Lower lobe of right lung (tissue), 2 donors: ENCODE measurements around the gene YIF1B. TPM values are rescaled to one million over a fixed set of nuclear protein-coding genes. Genes with fewer than 3 reads are reported as not detected.
"Not testable (repeated sequence)": the region's sequence is repeated elsewhere in the genome, so short reads cannot be mapped to it uniquely, and the experiment has no call there.

Experiments
- ATAC-seq, 2 donors: fragments of 200-7000 bp; cut with Tn5 transposase; one replicate each; pipeline ENCODE4 v1.9.1; 2020 to 2022; ENCODE audit warnings: mild to moderate bottlenecking in 2 of 2, moderate library complexity in 2 of 2
- DNase-seq: peaks from one replicate; pipeline ENCODE4 v3.0.0-alpha.2; 2020
- H3K27ac ChIP-seq: fragments of 200-600 bp; one replicate; pipeline ENCODE4 v1.8.0; 2022
- H3K27me3 ChIP-seq: fragments of 200-600 bp; one replicate; pipeline ENCODE4 v1.8.0; 2022; ENCODE audit warnings: low read depth
- H3K36me3 ChIP-seq: fragments of 200-600 bp; one replicate; pipeline ENCODE4 v1.8.0; 2022; ENCODE audit warnings: mild to moderate bottlenecking
- H3K4me1 ChIP-seq: fragments of 200-600 bp; one replicate; pipeline ENCODE4 v1.8.0; 2022
- H3K4me3 ChIP-seq: fragments of 200-600 bp; one replicate; pipeline ENCODE4 v1.8.0; 2022; ENCODE audit warnings: mild to moderate bottlenecking
- H3K9me3 ChIP-seq: fragments of 200-600 bp; one replicate; pipeline ENCODE4 v1.8.0; 2022
- intact Hi-C: fragments of 100-400 bp; cut with DNase I; formaldehyde crosslinking; loops from one replicate; pipeline ENCODE4 v1.11.0; 2022
- total RNA-seq: library from RNA; stranded (reverse); fragmentation: NEBNext Ultra II Directional; extraction: Animal tissue kit (Norgen Biotek cat#: 25700); gene quantifications from one replicate; pipeline ENCODE4 v1.2.1, GENCODE V29; 2021
- TF ChIP-seq, protein P1 (sequence below): fragments of 200-600 bp; IDR thresholded peaks from one replicate; pipeline ENCODE4 v1.8.0; 2022; ENCODE audit warnings: antibody characterized with exemption, mild to moderate bottlenecking
- donor health status: DM: no; HTN: yes; CAD: no; lungs with severe emphysema.

The YIF1B gene
- total RNA-seq, 1 donor from 2014 or later, result 38.9 TPM

DNA sequence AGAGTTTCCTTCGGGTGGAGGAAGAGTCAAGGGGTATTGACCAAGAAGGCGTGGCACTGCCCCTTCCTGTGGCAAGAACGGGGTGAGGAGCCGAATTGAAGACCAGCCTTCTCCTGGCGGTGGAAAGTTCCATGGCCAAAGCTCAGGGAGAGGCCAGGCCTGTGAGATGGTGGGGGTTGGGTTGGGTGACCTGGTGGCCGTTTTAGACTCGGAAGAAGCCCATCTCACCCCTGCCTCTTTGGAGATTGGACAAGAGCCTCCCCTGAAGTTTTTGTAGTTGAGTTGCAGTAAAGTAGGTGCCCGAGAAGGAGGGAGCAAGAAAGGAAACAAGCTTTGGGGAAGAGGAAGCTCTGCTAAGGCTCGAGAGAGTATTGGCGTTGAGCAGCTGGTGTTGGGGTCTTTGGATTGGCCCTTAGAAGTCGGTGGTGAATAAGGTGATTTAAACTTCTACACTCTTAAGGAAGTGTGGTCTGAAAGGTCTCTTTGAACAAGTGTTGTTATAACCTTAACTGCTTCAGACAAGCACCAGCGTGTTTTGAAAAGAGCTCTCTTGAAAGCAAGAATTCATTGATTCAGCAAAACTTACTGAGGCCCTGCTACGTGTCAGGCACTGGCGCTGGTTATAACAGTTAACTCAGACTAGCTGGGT, 50.4 kb downstream of the YIF1B start:
- peak overlapping the region; percentile 93 for H3K27ac ChIP-seq
- peak; percentile 73 for DNase-seq

DNA sequence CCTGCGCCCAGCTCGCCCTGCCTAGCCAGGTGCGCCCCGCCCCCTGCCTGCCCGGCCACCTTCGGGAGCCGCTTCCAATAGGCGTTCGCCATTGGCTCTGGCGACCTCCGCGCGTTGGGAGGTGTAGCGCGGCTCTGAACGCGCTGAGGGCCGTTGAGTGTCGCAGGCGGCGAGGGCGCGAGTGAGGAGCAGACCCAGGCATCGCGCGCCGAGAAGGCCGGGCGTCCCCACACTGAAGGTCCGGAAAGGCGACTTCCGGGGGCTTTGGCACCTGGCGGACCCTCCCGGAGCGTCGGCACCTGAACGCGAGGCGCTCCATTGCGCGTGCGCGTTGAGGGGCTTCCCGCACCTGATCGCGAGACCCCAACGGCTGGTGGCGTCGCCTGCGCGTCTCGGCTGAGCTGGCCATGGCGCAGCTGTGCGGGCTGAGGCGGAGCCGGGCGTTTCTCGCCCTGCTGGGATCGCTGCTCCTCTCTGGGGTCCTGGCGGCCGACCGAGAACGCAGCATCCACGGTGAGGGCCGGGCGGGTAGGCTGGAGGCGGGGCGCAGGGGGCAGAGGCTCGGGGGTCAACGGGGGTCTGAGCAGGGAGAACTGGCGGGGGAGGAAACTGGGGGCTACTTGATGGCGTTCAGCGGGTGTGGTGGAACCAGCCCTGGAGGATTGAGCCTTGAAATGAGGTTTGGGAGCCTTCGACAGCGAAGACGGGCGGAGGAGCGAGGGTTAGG, 51.1 kb downstream of the YIF1B start, which contains the start of gene SPINT2:
TSS of gene SPINT2 (plus strand) at position 88 of the 727 bp plus-strand sequence. CDS start at position 408, 320 bp downstream.
- ATAC-seq (peak; percentile 29 to 42), DNase-seq (peak; percentile 94)
- Histone ChIP-seq H3K9me3 (no peaks in the 10 kb centered on the region), H3K4me3 (peak within 1 kb of the TSS; percentile 76), H3K27me3 (no peaks in the 10 kb centered on the region), H3K4me1 (peaks cover 33% of the 10 kb centered on the region), H3K36me3 (no peaks in the 10 kb centered on the region), H3K27ac (peak within 1 kb of the TSS; percentile 93)
- intact Hi-C loops, result no loop called here
- TF ChIP-seq, protein P1, sequence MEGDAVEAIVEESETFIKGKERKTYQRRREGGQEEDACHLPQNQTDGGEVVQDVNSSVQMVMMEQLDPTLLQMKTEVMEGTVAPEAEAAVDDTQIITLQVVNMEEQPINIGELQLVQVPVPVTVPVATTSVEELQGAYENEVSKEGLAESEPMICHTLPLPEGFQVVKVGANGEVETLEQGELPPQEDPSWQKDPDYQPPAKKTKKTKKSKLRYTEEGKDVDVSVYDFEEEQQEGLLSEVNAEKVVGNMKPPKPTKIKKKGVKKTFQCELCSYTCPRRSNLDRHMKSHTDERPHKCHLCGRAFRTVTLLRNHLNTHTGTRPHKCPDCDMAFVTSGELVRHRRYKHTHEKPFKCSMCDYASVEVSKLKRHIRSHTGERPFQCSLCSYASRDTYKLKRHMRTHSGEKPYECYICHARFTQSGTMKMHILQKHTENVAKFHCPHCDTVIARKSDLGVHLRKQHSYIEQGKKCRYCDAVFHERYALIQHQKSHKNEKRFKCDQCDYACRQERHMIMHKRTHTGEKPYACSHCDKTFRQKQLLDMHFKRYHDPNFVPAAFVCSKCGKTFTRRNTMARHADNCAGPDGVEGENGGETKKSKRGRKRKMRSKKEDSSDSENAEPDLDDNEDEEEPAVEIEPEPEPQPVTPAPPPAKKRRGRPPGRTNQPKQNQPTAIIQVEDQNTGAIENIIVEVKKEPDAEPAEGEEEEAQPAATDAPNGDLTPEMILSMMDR, result no peak

More for the DNA sequence above, 50.4 kb downstream of the YIF1B start:
- intact Hi-C loops, result no loop called here
- Histone ChIP-seq H3K9me3 (no peaks in the 10 kb centered on the region), H3K4me3 (peak overlapping the region; percentile 76), H3K4me1 (peaks cover 40% of the 10 kb centered on the region), H3K36me3 (no peaks in the 10 kb centered on the region), H3K27me3 (no peaks in the 10 kb centered on the region)
- ATAC-seq, result peak; percentile 44 to 54
- TF ChIP-seq, protein P1, result no peak

DNA sequence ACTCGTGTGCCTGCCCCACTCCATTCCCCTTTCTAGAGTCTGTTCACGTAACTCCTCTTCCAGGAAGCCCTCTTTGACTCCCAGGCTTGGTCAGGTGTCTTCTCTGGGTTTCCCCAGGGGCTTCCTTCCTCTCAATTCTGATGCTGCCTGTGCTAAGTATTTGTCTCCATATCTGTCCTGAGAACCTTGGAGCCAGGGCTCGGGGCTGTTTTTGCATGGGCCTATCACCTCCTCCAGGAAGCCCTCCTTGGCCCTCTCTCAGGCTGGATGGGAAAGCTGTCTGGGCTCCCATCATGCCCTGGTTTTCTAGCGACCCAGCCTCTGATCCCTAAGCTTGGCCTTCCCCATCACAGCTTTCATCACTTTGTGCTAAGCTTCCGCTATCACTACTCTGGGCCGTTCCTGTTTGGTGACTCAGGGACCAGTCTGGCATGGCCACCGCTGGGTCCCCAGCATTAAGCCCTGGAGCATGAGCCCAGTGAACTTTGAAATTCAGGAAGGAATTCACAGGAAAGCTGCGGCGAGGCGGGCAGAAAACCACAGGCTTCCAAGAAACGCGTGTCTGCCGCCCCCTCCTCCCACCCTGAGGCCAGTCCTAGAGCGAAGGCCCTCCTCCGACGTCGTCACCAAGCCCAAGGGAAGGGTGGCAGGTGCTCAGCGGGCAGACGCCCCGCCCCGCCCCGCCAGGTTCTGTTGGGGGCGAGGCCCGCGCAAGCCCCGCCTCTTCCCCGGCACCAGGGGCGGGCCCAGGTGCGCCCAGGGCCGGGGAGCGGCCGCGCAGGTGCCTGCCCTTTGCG, 51.9 kb downstream of the YIF1B start:
- Histone ChIP-seq H3K27me3 (no peaks in the 10 kb centered on the region), H3K27ac (peak overlapping the region; percentile 93), H3K36me3 (no peaks in the 10 kb centered on the region), H3K4me1 (peaks cover 33% of the 10 kb centered on the region), H3K4me3 (peak overlapping the region; percentile 76), H3K9me3 (no peaks in the 10 kb centered on the region)
- peak; percentile 95 to 97 for ATAC-seq
- intact Hi-C loops, result no loop called here
- no peak for DNase-seq
- TF ChIP-seq, protein P1, result no peak

DNA sequence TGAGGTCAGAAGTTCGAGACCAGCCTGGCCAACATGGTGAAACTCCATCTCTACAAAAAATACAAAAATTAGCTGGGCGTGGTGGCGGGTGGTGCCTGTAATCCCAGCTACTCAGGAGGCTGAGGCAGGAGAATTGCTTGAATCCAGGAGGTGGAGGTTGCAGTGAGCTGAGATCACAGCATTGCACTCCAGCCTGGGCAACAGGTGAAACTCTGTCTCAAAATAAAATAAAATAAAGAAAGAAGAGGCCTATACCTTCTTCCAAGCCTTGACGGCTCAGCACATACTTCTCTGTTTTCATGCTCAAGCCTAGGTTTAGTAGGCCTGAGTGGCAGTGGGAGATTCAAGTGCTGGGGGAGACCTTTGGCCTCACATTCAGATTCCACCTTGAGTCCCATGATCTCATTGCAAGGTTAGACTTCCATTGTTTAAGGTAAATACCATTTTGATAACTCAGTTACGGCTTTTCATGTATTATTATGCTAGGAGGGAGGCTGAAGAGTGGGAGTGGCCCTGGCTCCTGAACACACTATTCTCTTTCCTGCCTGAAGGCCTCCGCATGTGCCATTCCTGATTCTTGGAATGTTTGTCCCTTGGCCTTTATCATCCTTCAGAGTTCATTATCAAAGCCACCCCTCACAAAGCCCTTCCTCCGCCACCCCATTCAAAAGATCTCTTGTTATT, 53.0 kb downstream of the YIF1B start:
- H3K9me3 ChIP-seq, result no peaks in the 10 kb centered on the region
- intact Hi-C loops, result no loop called here
- no peaks in the 10 kb centered on the region for H3K36me3 ChIP-seq
- ATAC-seq (no peak), DNase-seq (no peak)
- H3K4me1 ChIP-seq, result peaks cover 29% of the 10 kb centered on the region
- no peaks in the 10 kb centered on the region for H3K27me3 ChIP-seq
- H3K4me3 ChIP-seq, result no peak overlapping the region
- TF ChIP-seq, protein P1, result no peak
- H3K27ac ChIP-seq, result no peak overlapping the region

DNA sequence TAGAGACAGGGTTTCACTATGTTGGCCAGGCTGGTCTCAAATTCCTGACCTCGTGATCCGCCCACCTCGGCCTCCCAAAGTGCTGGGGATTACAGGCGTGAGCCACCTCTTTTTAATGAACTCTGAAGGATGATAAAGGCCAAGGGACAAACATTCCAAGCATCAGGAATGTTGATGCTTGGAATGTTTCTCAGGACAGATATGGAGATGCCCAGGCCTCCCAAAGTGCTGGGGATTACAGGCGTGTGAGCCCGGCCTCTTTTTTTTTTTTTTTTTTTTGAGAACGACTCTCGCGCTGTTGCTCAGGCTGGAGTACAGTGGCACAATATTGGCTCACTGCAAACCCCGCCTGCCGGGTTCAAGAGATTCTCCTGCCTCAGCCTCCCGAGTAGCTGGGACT, 53.8 kb downstream of the YIF1B start:
- ATAC-seq, H3K36me3 ChIP-seq, H3K9me3 ChIP-seq, H3K27ac ChIP-seq, intact Hi-C loops, H3K4me3 ChIP-seq, H3K27me3 ChIP-seq, DNase-seq: not testable (repeated sequence)
- H3K4me1 ChIP-seq, result peaks cover 24% of the 10 kb centered on the region
